GM19099 (cell line): Measurements from ENCODE around the gene PIP5KL1.

Source experiments
- POLR2A ChIP-seq: IDR thresholded peaks from 3 replicates; pipeline ENCODE4 v1.6.1; 2011; ENCODE audit warnings: low read depth; ENCODE audit not compliant: insufficient read length; ENCODE audit errors: extremely low read depth

The PIP5KL1 gene

DNA sequence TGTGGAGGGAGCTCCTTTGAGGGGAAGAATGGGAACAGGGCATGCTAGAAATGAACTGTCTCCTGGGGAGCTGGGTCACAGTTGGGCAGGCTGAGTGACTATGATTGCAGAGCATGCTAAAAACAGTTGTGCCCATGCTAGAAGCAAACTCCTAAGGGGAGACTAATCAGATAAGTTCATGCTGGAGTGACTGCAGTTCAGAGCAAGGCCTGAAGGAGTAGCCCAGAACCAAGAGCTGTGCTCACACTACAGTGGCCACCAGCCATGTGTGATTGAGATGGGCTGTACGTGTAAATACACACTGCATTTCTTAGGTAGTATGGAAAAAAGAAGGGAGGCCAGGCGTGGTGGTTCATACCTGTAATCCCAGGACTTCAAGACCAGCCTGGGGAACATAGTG lies 42.8 kb downstream of the PIP5KL1 start:
- no peak for TF ChIP-seq POLR2A

DNA sequence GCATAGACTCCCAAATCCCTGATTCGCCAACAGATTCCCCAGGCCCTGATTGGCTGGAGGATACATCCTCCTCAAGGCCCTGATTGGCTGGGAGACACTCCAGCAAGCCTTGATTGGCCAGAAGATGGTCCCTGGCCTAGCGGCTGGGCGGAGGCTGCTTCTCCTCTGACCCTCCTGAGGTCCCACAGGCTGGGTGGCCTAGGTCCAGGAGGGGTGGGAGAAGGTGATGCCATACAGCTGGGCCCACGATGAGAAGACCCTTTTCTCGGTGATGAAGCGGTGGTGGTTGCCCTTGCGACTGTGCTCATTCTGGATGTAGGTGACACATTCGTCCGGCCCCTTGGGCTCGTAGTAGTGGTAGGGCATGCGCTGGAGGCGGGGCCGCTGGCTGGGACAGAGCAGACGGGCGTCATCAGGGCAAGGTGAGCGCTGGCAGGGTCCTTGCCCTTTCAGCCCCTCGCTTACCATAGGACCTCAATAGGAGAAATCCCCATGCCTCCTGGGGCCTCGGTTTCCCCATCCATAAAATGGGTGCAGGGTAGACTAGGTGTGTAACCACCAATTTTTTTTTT lies 44.1 kb downstream of the PIP5KL1 start:
- no peak for TF ChIP-seq POLR2A

DNA sequence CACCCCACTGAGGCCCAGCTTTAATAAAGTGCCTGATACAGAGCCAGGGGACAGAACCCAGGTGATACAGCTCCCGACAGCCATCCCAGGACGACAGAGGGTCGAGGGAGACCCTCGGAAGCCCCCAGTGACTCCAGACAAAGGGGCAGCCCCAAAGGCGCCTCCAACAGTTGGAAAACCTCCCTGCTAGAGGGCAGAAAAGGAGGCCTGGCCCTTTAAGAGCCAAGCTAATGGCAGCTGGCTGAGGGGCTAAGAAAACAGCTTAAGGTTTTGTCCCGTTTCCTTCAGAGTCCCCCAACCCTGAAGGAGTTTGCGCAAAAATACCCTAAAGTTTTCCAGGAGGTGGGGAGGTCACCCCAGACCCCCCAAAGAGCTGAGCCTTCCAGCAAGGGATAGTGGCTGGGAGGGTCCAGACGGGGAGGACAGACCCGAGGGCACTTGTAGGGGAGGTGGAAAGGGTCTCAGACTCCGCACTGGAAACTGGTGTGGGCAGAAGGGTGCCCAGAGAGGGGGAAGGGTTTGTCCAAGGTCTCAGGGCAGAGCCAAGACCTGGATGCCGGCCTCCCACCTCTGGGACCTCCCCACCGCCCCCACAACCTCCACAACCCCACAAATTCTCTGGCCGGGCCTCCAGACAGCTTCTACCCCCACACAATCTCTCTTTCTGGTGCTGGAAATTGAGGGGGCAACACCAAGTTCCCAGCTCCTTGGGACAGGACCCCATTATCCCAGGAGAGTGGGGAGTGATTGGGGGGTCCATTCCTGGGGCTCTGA lies 44.9 kb downstream of the PIP5KL1 start:
- TF ChIP-seq POLR2A, result no peak

GRCh38 chr9:127884976-127885490 lies 45.5 kb downstream of the PIP5KL1 start:
- TF ChIP-seq POLR2A, result no peak

DNA sequence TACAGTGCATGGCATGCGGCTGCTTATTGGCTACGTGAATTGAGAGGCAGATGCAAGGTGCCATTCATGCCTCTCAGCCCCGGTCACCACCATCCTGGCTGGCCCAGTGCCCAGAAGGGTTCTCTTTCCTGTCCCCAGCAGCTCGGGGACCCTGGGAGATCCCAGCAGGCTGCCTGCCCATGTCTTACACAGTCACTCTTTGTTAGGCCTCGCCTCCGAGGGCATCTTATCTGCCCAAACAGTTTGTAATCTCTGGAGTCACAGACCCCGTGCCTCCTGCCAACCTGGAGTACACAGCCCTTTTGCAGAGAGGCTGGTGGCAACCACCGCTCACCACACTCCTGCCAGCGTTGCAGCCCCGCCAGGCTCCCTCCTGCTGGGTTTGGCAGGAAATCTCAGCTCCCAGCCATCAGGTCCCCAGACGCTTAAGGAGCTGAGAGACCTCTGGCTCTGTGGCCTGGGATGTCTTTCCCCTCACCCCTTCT lies 46.1 kb downstream of the PIP5KL1 start:
- TF ChIP-seq POLR2A, result no peak

DNA sequence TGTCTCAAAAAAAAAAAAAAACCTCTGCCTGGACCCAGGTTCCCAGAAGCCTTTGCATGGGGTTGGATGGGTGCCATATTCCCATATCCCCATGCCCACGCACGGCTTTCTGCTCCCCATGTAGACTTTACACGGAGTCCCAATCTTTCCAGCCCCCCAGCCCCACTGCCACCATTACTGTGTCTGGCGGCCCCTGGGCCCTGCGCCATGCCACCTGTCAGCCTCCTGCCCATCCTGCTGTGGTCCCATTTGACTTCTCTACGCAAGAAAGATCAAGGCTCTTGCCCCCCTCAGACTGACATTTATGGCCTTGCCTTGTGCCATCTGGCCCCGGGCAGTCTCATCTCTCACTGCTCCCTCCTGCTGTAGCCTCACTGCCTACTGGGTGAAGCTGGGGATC lies 46.6 kb downstream of the PIP5KL1 start:
- no peak for TF ChIP-seq POLR2A

GRCh38 chr9:127880143-127880542 lies 50.4 kb downstream of the PIP5KL1 start:
- no peak for TF ChIP-seq POLR2A

DNA sequence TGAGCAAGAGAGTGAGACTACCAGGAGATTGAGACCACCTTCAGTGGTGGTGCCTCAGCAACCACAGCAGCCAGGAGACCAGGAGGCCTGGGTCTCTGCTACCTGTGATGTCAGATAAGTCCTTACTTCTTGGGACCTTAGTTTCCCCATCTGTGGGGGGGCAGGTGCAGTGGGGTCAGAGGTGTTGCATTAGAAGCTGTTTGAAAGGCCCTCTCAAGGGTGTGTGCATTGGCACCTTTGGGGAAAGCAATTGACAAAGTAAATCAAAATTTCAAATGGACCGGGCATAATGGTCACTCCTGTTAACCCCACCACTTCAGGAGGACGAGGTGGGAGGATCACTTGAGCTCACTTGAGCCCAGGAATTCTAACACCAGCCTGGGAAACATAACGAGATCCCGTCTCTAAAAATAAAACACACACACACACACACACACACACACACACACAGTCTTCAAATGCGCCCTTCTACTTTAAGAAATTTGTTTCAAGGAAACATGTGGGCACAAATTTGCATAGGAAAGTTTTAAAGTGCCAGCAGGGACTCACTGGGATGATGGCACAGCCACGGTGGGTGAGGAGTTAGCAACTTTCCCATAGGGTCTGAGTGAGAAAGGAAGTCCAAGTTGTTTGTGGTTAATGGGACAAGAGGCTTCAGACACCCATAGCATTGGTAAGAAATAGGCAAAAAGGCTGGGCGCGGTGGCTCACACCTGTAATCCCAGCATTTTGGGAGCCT lies 51.8 kb downstream of the PIP5KL1 start:
- no peak for TF ChIP-seq POLR2A

- TF ChIP-seq POLR2A, result no peak
These were observed 52.5 kb downstream of the PIP5KL1 start for GRCh38 chr9:127878001-127878651.

GRCh38 chr9:127877566-127877998 lies 53.0 kb downstream of the PIP5KL1 start, which contains the start of gene AK1:
AK1 (minus strand) TSS chr9:127877675; CDS start chr9:127874617, 3,058 bp downstream.
- no peak for TF ChIP-seq POLR2A

DNA sequence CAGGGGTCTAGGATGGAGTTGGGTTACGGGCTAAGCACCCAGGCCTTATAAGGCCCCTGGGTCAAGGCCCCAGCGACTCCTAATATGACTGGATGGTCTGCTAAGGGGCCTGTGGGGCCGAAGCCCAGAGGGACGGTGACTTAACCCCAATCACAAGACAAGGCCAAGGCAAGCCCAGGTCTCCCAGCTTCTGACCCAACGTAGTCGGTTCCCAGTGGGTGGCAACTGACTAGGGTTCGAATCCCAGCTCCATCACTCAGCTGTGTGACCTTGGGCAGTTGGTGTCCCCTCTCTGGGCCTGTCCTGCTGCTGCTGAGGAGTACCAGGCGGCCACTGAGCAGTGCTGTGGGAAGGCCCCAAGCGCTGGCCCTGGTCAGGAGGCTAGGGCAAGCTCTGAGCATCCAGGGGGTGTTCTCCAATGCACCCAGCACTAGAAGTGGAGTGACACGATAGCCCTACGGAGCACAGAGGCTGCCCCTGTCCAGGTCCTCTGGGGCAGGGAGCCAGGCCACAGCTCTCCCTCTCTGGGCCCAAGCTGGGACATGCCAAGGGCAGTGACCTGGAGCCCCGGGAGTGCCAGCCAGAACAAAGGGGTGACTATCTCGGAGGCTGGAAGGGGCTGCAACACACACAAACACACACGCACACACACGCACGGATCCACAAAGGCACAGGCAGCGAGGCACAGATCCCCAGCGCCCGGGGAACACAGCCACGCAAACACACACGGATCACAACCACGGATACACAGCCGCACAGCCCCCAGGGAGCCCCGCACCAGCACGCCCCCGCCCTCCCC lies 53.6 kb downstream of the PIP5KL1 start:
- TF ChIP-seq POLR2A, result no peak

- no peak for TF ChIP-seq POLR2A
These were observed 54.4 kb downstream of the PIP5KL1 start for GRCh38 chr9:127876026-127876763.

GRCh38 chr9:127875306-127875966 lies 55.1 kb downstream of the PIP5KL1 start:
- no peak for TF ChIP-seq POLR2A
